Trophoblast cell (in vitro differentiated cells and primary cell): Measurements from ENCODE around the gene OTOG.

Experiments used
- DNase-seq, 2 donors: peaks; one replicate each; pipeline ENCODE4 v3.0.0-alpha.2; 2016
- H2AFZ ChIP-seq: 2 replicates; pipeline ENCODE4 v1.6.1; 2013; ENCODE audit warnings: low read length, moderate library complexity, mild to moderate bottlenecking; ENCODE audit not compliant: insufficient read depth, poor library complexity
- H2AK5ac ChIP-seq: 2 replicates; pipeline ENCODE4 v1.6.1; 2013; ENCODE audit warnings: mild to moderate bottlenecking, low read length
- H2BK120ac ChIP-seq: 2 replicates; pipeline ENCODE4 v1.6.1; 2013; ENCODE audit warnings: low read length, mild to moderate bottlenecking, moderate library complexity; ENCODE audit not compliant: insufficient read depth, poor library complexity
- H2BK12ac ChIP-seq: 2 replicates; pipeline ENCODE4 v1.6.1; 2013; ENCODE audit warnings: mild to moderate bottlenecking, low read length, moderate library complexity
- H2BK5ac ChIP-seq: 2 replicates; pipeline ENCODE4 v1.6.1; 2013; ENCODE audit warnings: low read length, low read depth, moderate library complexity, mild to moderate bottlenecking; ENCODE audit not compliant: poor library complexity
- H3K14ac ChIP-seq: 2 replicates; pipeline ENCODE4 v1.6.1; 2013; ENCODE audit warnings: mild to moderate bottlenecking, low read length
- H3K18ac ChIP-seq: 2 replicates; pipeline ENCODE4 v1.6.1; 2013; ENCODE audit warnings: mild to moderate bottlenecking, low read length
- H3K23ac ChIP-seq: 2 replicates; pipeline ENCODE4 v1.6.1; 2013; ENCODE audit warnings: low read length
- H3K27ac ChIP-seq: 2 replicates; pipeline ENCODE4 v1.5.1; 2013; ENCODE audit warnings: low read depth, mild to moderate bottlenecking, inconsistent platforms, low read length, moderate library complexity
- H3K27me3 ChIP-seq: 2 replicates; pipeline ENCODE4 v1.6.1; 2013; ENCODE audit warnings: inconsistent platforms, mild to moderate bottlenecking, low read length, moderate library complexity; ENCODE audit not compliant: insufficient read depth
- H3K36me3 ChIP-seq, 2 experiments: 1 replicate in 1 of 2; 2 replicates in 1 of 2; pipeline ENCODE4 v1.6.1; 2013; ENCODE audit warnings: low read length in 2 of 2, mild to moderate bottlenecking in 2 of 2, moderate library complexity in 1 of 2; ENCODE audit not compliant: insufficient read depth in 2 of 2, control insufficient read depth in 1 of 2
- H3K4ac ChIP-seq: 2 replicates; pipeline ENCODE4 v1.6.1; 2013; ENCODE audit warnings: low read depth, mild to moderate bottlenecking, low read length, moderate library complexity
- H3K4me1 ChIP-seq, 2 experiments: 1 replicate in 1 of 2; 2 replicates in 1 of 2; pipeline ENCODE4 v1.6.1; 2013; ENCODE audit warnings: low read length in 2 of 2, mild to moderate bottlenecking in 2 of 2, moderate library complexity in 1 of 2; ENCODE audit not compliant: insufficient read depth in 2 of 2, control insufficient read depth in 1 of 2
- H3K4me2 ChIP-seq: 2 replicates; pipeline ENCODE4 v1.6.1; 2013; ENCODE audit warnings: inconsistent platforms, mild to moderate bottlenecking, low read length, moderate library complexity
- H3K4me3 ChIP-seq: 2 replicates; pipeline ENCODE4 v1.5.1; 2013; ENCODE audit warnings: mild to moderate bottlenecking, low read depth, low read length, inconsistent platforms
- H3K79me1 ChIP-seq: one replicate; pipeline ENCODE4 v1.6.1; 2013; ENCODE audit warnings: low read length
- H3K79me2 ChIP-seq: 2 replicates; pipeline ENCODE4 v1.6.1; 2013; ENCODE audit warnings: low read length, mild to moderate bottlenecking; ENCODE audit not compliant: control insufficient read depth, insufficient read depth, poor library complexity
- H3K9ac ChIP-seq: 2 replicates; pipeline ENCODE4 v1.6.1; 2013; ENCODE audit warnings: mild to moderate bottlenecking, low read length
- H3K9me3 ChIP-seq: 2 replicates; pipeline ENCODE4 v1.6.1; 2013; ENCODE audit warnings: low read depth, mild to moderate bottlenecking, control low read depth, inconsistent platforms, low read length; ENCODE audit not compliant: insufficient read depth
- H4K12ac ChIP-seq: 2 replicates; pipeline ENCODE4 v1.6.1; 2013; ENCODE audit warnings: low read depth, mild to moderate bottlenecking, low read length, moderate library complexity
- H4K8ac ChIP-seq: 2 replicates; pipeline ENCODE4 v1.6.1; 2013; ENCODE audit warnings: low read depth, mild to moderate bottlenecking, low read length, moderate library complexity
- H4K91ac ChIP-seq: one replicate; pipeline ENCODE4 v1.6.1; 2013; ENCODE audit warnings: low read depth, mild to moderate bottlenecking, low read length, moderate library complexity
- WGBS: extraction: QIAGEN DNeasy Blood & Tissue Kit; methylation state at CpG from one replicate; pipeline ENCODE4 v1.1.7; 2013; ENCODE audit warnings: missing lambda C conversion rate; ENCODE audit not compliant: insufficient read length, insufficient coverage; ENCODE audit errors: extremely low coverage; 5-methylcytosine and 5-hydroxymethylcytosine counted together

Gene OTOG

GRCh38 chr11:17639781-17640180 lies 92.7 kb downstream of the OTOG start:
- WGBS, result no CpG with 5 or more reads among the region's 2 CpGs
- Histone ChIP-seq H2BK5ac (no peak overlapping the region), H3K14ac (no peak overlapping the region)

GRCh38 chr11:17640493-17641164 lies 93.6 kb downstream of the OTOG start:
- Histone ChIP-seq H2BK120ac (no peak overlapping the region), H4K91ac (no peak overlapping the region), H3K9ac (no peak overlapping the region), H4K8ac (no peak overlapping the region), H3K4me1 (no peaks in the 10 kb centered on the region), H3K9me3 (peaks cover 2% of the 10 kb centered on the region), H4K12ac (no peak overlapping the region), H3K27me3 (no peaks in the 10 kb centered on the region), H3K18ac (no peak overlapping the region), H2AK5ac (no peak overlapping the region), H3K14ac (no peak overlapping the region), H3K4ac (no peak overlapping the region), H2AFZ (no peak overlapping the region), H2BK5ac (no peak overlapping the region), H3K4me3 (no peak overlapping the region), H3K79me2 (no peaks in the 10 kb centered on the region), H3K79me1 (no peaks in the 10 kb centered on the region), H3K27ac (no peak overlapping the region), H3K36me3 (no peaks in the 10 kb centered on the region), H3K23ac (no peak overlapping the region), H2BK12ac (no peak overlapping the region), H3K4me2 (no peak overlapping the region)
- no CpG with 5 or more reads among the region's 19 CpGs for WGBS
- no peak for DNase-seq

More at GRCh38 chr11:17639781-17640180, 92.7 kb downstream of the OTOG start:
- Histone ChIP-seq H3K23ac (no peak overlapping the region), H3K18ac (no peak overlapping the region), H2AK5ac (no peak overlapping the region), H3K27me3 (no peaks in the 10 kb centered on the region), H3K36me3 (no peaks in the 10 kb centered on the region), H3K4me3 (no peak overlapping the region), H4K12ac (no peak overlapping the region), H2AFZ (no peak overlapping the region), H4K91ac (no peak overlapping the region), H3K9ac (no peak overlapping the region), H2BK120ac (no peak overlapping the region), H4K8ac (no peak overlapping the region), H3K4me1 (no peaks in the 10 kb centered on the region), H3K27ac (no peak overlapping the region), H3K9me3 (peaks cover 2% of the 10 kb centered on the region), H3K79me1 (no peaks in the 10 kb centered on the region), H3K4me2 (no peak overlapping the region), H3K79me2 (no peaks in the 10 kb centered on the region), H3K4ac (no peak overlapping the region), H2BK12ac (no peak overlapping the region)
- no peak for DNase-seq

- Histone ChIP-seq H3K79me2 (no peaks in the 10 kb centered on the region), H2BK5ac (no peak overlapping the region), H2BK12ac (no peak overlapping the region), H3K14ac (no peak overlapping the region), H2AFZ (no peak overlapping the region), H3K36me3 (no peaks in the 10 kb centered on the region), H3K23ac (no peak overlapping the region), H3K27me3 (no peaks in the 10 kb centered on the region), H4K8ac (no peak overlapping the region), H3K4me1 (no peaks in the 10 kb centered on the region), H3K9me3 (peaks cover 3% of the 10 kb centered on the region), H3K4me3 (no peak overlapping the region), H4K12ac (no peak overlapping the region), H3K4me2 (no peak overlapping the region), H4K91ac (no peak overlapping the region), H2BK120ac (no peak overlapping the region), H3K27ac (no peak overlapping the region), H3K79me1 (no peaks in the 10 kb centered on the region), H3K18ac (no peak overlapping the region), H3K9ac (no peak overlapping the region), H2AK5ac (no peak overlapping the region), H3K4ac (no peak overlapping the region)
- no CpG with 5 or more reads among the region's 17 CpGs for WGBS
- DNase-seq, result no peak
Measured at GRCh38 chr11:17641792-17642350, 94.8 kb downstream of the OTOG start.

- Histone ChIP-seq H3K9ac (peak overlapping the region; percentile 9), H4K12ac (no peak overlapping the region), H3K79me1 (no peaks in the 10 kb centered on the region), H3K4ac (no peak overlapping the region), H4K91ac (no peak overlapping the region), H3K36me3 (no peaks in the 10 kb centered on the region), H2AK5ac (no peak overlapping the region), H3K9me3 (peaks cover 3% of the 10 kb centered on the region), H3K18ac (no peak overlapping the region), H3K79me2 (no peaks in the 10 kb centered on the region), H3K14ac (no peak overlapping the region), H3K27me3 (no peaks in the 10 kb centered on the region), H2AFZ (no peak overlapping the region), H3K27ac (no peak overlapping the region), H2BK5ac (no peak overlapping the region), H4K8ac (no peak overlapping the region), H3K4me3 (peak overlapping the region; percentile 41), H2BK120ac (no peak overlapping the region), H3K23ac (peak overlapping the region; percentile 89), H2BK12ac (no peak overlapping the region), H3K4me1 (no peaks in the 10 kb centered on the region), H3K4me2 (no peak overlapping the region)
- no peak for DNase-seq
- WGBS, result no CpG with 5 or more reads among the region's 4 CpGs
Measured at GRCh38 chr11:17642370-17642769, 95.3 kb downstream of the OTOG start.
